GM10847 (cell line): ENCODE results near the gene FUT2.

ENCODE experiments used
- POLR2A ChIP-seq: IDR thresholded peaks from 2 replicates; pipeline ENCODE4 v1.6.1; 2011; ENCODE audit not compliant: insufficient read length; ENCODE audit errors: extremely low read depth

The FUT2 gene

GRCh38 chr19:48749571-48750198 is 53.9 kb downstream of the FUT2 start:
- TF ChIP-seq POLR2A, result no peak

- TF ChIP-seq POLR2A, result no peak
These were observed 54.6 kb downstream of the FUT2 start for GRCh38 chr19:48750351-48750750.

- TF ChIP-seq POLR2A, result no peak
These were observed 55.2 kb downstream of the FUT2 start for GRCh38 chr19:48750771-48751504.

- no peak for TF ChIP-seq POLR2A
These were observed 56.2 kb downstream of the FUT2 start for GRCh38 chr19:48751845-48752495.

DNA sequence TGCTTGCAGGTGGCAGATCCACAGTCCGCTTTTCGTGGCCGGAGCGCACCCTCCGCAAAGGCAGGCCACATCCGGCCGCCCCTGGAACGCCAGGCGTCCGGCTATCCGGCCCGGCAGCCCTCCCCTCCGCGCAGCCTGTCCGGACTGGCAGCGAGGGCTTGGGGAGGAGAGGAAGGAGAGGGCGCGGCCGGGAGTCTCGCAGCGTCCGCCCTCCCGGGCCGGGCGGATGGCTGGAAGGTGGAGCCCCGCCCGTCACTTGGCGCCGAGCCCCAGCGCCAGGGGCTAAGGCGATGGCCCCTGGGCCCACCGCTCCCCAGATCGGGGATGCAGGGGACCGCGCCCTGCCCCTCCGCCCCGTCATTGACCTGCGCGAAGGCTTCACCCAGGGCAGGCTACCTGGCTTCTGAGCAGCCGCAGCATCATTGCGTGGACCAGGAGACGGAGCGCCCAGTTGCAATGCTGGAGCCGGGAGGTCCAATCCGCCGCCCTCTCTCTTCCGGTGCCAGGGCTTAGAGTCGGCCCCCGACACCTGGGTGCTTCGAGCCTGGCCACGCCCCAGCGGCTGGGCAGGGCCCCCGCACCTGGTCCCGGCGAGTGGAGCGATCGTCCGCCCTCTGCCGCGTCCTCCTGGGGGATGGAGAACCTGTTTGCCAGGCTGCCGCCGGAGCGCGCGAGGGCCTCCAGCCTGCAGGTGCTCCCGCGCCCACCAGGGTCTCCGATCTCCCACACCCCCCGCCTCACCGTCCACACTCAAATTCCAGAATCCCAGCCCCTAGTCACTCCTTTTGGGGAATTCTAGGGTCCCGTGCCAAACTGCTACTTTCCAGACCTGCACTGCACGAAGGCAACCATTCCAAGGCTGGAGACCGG is 57.0 kb downstream of the FUT2 start, which contains the start of gene FUT1:
Gene FUT1 (minus strand): TSS at position 146 of the 870 bp plus-strand sequence. CDS start 1,360 bp downstream, outside the sequence.
- no peak for TF ChIP-seq POLR2A

DNA sequence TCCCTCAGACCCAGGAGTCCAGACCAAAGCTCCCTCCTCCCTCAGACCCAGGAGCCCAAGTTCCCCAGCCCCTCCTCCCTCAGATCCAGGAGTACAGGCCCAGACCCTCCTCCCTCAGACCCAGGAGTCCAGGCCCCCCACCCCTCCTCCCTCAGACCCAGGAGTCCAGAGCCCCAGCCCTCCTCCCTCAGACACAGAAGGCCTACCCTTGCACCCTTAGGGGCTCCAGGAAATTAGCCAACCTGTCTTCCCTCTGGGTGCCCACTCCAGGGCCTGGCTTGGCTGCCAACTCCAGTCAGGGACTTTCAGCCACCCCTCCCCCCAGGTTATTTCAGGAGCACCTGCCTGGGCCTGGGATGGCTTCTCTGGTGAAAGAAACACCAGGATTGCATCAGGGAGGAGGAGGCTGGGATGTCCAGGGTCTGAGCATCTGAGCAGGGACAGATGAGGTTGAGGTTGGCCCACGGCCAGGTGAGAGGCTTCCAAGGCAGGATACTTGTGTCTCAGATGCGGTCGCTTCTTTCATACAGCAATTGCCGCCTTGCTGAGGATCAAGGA is 59.4 kb downstream of the FUT2 start, which contains the start of gene FGF21:
Gene FGF21 (plus strand): TSS at position 441 of the 558 bp plus-strand sequence. CDS start 713 bp downstream, outside the sequence.
- TF ChIP-seq POLR2A, result no peak
